ENCODE data around the gene FUCA1.

- no peak for TF ChIP-seq EZH2 (IDR thresholded peaks at IDR 0.05)
- no peak for TF ChIP-seq ZBTB33 (IDR thresholded peaks at IDR 0.05; ENCODE audit: extremely low read depth, insufficient replicate concordance, low read length)
- TF ChIP-seq, protein P1, sequence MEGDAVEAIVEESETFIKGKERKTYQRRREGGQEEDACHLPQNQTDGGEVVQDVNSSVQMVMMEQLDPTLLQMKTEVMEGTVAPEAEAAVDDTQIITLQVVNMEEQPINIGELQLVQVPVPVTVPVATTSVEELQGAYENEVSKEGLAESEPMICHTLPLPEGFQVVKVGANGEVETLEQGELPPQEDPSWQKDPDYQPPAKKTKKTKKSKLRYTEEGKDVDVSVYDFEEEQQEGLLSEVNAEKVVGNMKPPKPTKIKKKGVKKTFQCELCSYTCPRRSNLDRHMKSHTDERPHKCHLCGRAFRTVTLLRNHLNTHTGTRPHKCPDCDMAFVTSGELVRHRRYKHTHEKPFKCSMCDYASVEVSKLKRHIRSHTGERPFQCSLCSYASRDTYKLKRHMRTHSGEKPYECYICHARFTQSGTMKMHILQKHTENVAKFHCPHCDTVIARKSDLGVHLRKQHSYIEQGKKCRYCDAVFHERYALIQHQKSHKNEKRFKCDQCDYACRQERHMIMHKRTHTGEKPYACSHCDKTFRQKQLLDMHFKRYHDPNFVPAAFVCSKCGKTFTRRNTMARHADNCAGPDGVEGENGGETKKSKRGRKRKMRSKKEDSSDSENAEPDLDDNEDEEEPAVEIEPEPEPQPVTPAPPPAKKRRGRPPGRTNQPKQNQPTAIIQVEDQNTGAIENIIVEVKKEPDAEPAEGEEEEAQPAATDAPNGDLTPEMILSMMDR (IDR thresholded peaks at IDR 0.05 in 2 of 3, conservative IDR thresholded peaks at IDR 0.05 in 1 of 3; ENCODE audit: borderline replicate concordance in 1 of 3, insufficient read depth in 1 of 3, low read depth in 2 of 3, low read length in 2 of 3) = no peak
- no peak for TF ChIP-seq RAD21 (IDR thresholded peaks at IDR 0.05; ENCODE audit: low read depth)
- no peak for TF ChIP-seq POLR2A (IDR thresholded peaks at IDR 0.05; ENCODE audit: borderline replicate concordance, extremely low read depth, insufficient read depth, insufficient read length)
- TF ChIP-seq MAX (IDR thresholded peaks at IDR 0.05) = no peak
- TF ChIP-seq JUND (IDR thresholded peaks at IDR 0.05) = no peak
- no peak for TF ChIP-seq CEBPB (IDR thresholded peaks at IDR 0.05; ENCODE audit: low read depth)
- TF ChIP-seq SP1 (IDR thresholded peaks at IDR 0.05; ENCODE audit: low read depth) = no peak
- no peak for TF ChIP-seq YY1 (IDR thresholded peaks at IDR 0.05; ENCODE audit: extremely low read depth, insufficient replicate concordance, low read depth, low read length)
- no peak for TF ChIP-seq SRF (IDR thresholded peaks at IDR 0.05; ENCODE audit: low read depth)
These were observed 63.1 kb downstream of the FUCA1 start for GRCh38 chr1:23805025-23805424.

Data from HCT116 (cell line).